GM23338 (cell line): ENCODE measurements around the gene PCDHAC2. TPM values are rescaled to one million over a fixed set of nuclear protein-coding genes. Genes with fewer than 3 reads are reported as not detected.

Experiments used
- ATAC-seq: fragments of 200-7000 bp; cut with Tn5 transposase; 3 replicates; pipeline ENCODE4 v1.9.1; 2020
- DNase-seq: peaks from one replicate; pipeline ENCODE4 v3.0.0-alpha.2; 2015; ENCODE audit warnings: low spot score
- H2AFZ ChIP-seq: fragments of 200-600 bp; sonication (generic); 2 replicates; pipeline ENCODE4 v1.8.0; 2016; ENCODE audit warnings: antibody characterized with exemption, mild to moderate bottlenecking, moderate library complexity
- H3F3A ChIP-seq: fragments of 200-600 bp; sonication (generic); replicated peaks from 2 replicates; pipeline ENCODE4 v1.8.0; 2017; ENCODE audit warnings: antibody characterized with exemption, mixed run types, low read depth
- H3K27ac ChIP-seq: fragments of 200-600 bp; sonication (generic); 2 replicates; pipeline ENCODE4 v1.6.1; 2016; ENCODE audit warnings: low read depth
- H3K27me3 ChIP-seq: fragments of 200-600 bp; sonication (generic); 2 replicates; pipeline ENCODE4 v1.8.0; 2016; ENCODE audit warnings: mild to moderate bottlenecking, mixed run types, moderate library complexity; ENCODE audit not compliant: insufficient read depth
- H3K36me3 ChIP-seq: fragments of 200-600 bp; sonication (generic); 2 replicates; pipeline ENCODE4 v1.8.0; 2016; ENCODE audit warnings: mild to moderate bottlenecking; ENCODE audit not compliant: insufficient read depth
- H3K4me1 ChIP-seq: fragments of 200-600 bp; sonication (generic); 2 replicates; pipeline ENCODE4 v1.8.0; 2016; ENCODE audit warnings: mild to moderate bottlenecking, moderate library complexity; ENCODE audit not compliant: insufficient read depth
- H3K4me2 ChIP-seq: fragments of 200-600 bp; sonication (generic); 2 replicates; pipeline ENCODE4 v1.7.1; 2017; ENCODE audit warnings: mixed run types
- H3K4me3 ChIP-seq: fragments of 200-600 bp; sonication (generic); 2 replicates; pipeline ENCODE4 v1.6.1; 2016; ENCODE audit warnings: mixed run types
- H3K79me2 ChIP-seq: fragments of 200-600 bp; sonication (generic); replicated peaks from 2 replicates; pipeline ENCODE4 v1.8.0; 2017; ENCODE audit warnings: mild to moderate bottlenecking; ENCODE audit not compliant: insufficient read depth
- H3K9me2 ChIP-seq: fragments of 200-600 bp; sonication (generic); 2 replicates; pipeline ENCODE4 v1.8.0; 2017; ENCODE audit not compliant: insufficient read depth
- H4K20me1 ChIP-seq: fragments of 200-600 bp; sonication (generic); replicated peaks from 2 replicates; pipeline ENCODE4 v1.8.0; 2017; ENCODE audit warnings: mild to moderate bottlenecking; ENCODE audit not compliant: insufficient read depth
- H3K27ac Mint-ChIP-seq: 2 replicates; pipeline ENCODE4 v1.8.0; 2020; ENCODE audit warnings: inconsistent platforms, mild to moderate bottlenecking, moderate library complexity, mixed read lengths
- H3K27me3 Mint-ChIP-seq: 3 replicates; pipeline ENCODE4 v1.8.0; 2022; ENCODE audit warnings: low read depth, mild to moderate bottlenecking, moderate library complexity, mixed read lengths, inconsistent platforms; ENCODE audit not compliant: insufficient read depth, poor library complexity
- H3K36me3 Mint-ChIP-seq: 3 replicates; pipeline ENCODE4 v1.8.0; 2021; ENCODE audit warnings: low read depth, mild to moderate bottlenecking, inconsistent platforms, moderate library complexity, mixed read lengths
- H3K4me1 Mint-ChIP-seq: 3 replicates; pipeline ENCODE4 v1.8.0; 2020; ENCODE audit warnings: mild to moderate bottlenecking, inconsistent platforms, mixed read lengths
- H3K4me3 Mint-ChIP-seq: 3 replicates; pipeline ENCODE4 v1.8.0; 2021; ENCODE audit warnings: moderate library complexity, mild to moderate bottlenecking, inconsistent platforms, mixed read lengths
- H3K9me3 Mint-ChIP-seq: 3 replicates; pipeline ENCODE4 v1.8.0; 2020; ENCODE audit warnings: moderate library complexity, mild to moderate bottlenecking, inconsistent platforms, mixed read lengths
- CREB1 ChIP-seq: fragments of 250-450 bp; sonication (Bioruptor Pico); IDR thresholded peaks from 2 replicates; pipeline ENCODE4 v1.5.0; 2020; ENCODE audit warnings: low read depth, mild to moderate bottlenecking, moderate library complexity
- EZH2 ChIP-seq: fragments of 200-600 bp; sonication (generic); IDR thresholded peaks from one replicate; pipeline ENCODE4 v1.8.0; 2017; ENCODE audit warnings: antibody characterized with exemption, mild to moderate bottlenecking, low read depth; ENCODE audit not compliant: unreplicated experiment
- EZH2phosphoT487 ChIP-seq: fragments of 200-600 bp; sonication (generic); IDR thresholded peaks from one replicate; pipeline ENCODE4 v1.8.1; 2018; ENCODE audit warnings: antibody characterized with exemption; ENCODE audit not compliant: unreplicated experiment
- POLR2AphosphoS5 ChIP-seq: IDR thresholded peaks from 2 replicates; pipeline ENCODE4 v1.6.1; 2016; ENCODE audit warnings: antibody characterized with exemption, low read depth
- STAT1 ChIP-seq: IDR thresholded peaks from one replicate; pipeline ENCODE4 v1.6.1; 2016; ENCODE audit warnings: antibody characterized with exemption; ENCODE audit not compliant: unreplicated experiment
- ZNF114 ChIP-seq: fragments of 250-450 bp; sonication (Bioruptor Pico); IDR thresholded peaks from 2 replicates; pipeline ENCODE4 v1.5.0; 2020; ENCODE audit warnings: mild to moderate bottlenecking, moderate library complexity
- ZNF331 ChIP-seq: fragments of 250-450 bp; sonication (Bioruptor Pico); IDR thresholded peaks from 2 replicates; pipeline ENCODE4 v1.5.0; 2020; ENCODE audit warnings: low read depth, mild to moderate bottlenecking, moderate library complexity
- polyA plus RNA-seq: library from polyadenylated mRNA; unstranded; fragments of >200 nt; fragmentation: Nextera tagmentation; extraction: Ambion mirVana; gene quantifications from 2 replicates; pipeline ENCODE4 v1.2.1, GENCODE V29; 2016
- total RNA-seq: library from RNA; depleted of rRNA; stranded (reverse); fragments of >200 nt; shearing (Covaris generic); gene quantifications from 2 replicates; pipeline ENCODE4 v1.2.3, GENCODE V29; 2014
- TF ChIP-seq, protein P1 (sequence below): IDR thresholded peaks from one replicate; pipeline ENCODE4 v1.6.1; 2018; ENCODE audit warnings: antibody characterized with exemption; ENCODE audit not compliant: unreplicated experiment
- TF ChIP-seq, protein P2 (sequence below), 2 experiments: fragments of 200-600 bp in 1 of 2; sonication (generic) in 1 of 2; conservative IDR thresholded peaks; 2 replicates each; pipeline versions ENCODE4 v1.5.1 to v1.6.1; 2016 to 2017; ENCODE audit warnings: antibody characterized with exemption in 2 of 2, low read depth in 2 of 2, mild to moderate bottlenecking in 2 of 2, moderate library complexity in 1 of 2
- TF ChIP-seq, protein P3 (sequence below): fragments of 250-450 bp; sonication (Bioruptor Pico); IDR thresholded peaks from 2 replicates; pipeline ENCODE4 v1.5.0; 2020; ENCODE audit warnings: mild to moderate bottlenecking, moderate library complexity
- TF ChIP-seq, protein P4 (sequence below): IDR thresholded peaks from 2 replicates; pipeline ENCODE4 v1.6.1; 2016; ENCODE audit warnings: antibody characterized with exemption

Gene PCDHAC2
- total and polyA plus RNA-seq, 2 experiments from 2014 or later: 1.8 to 11.8 TPM

DNA sequence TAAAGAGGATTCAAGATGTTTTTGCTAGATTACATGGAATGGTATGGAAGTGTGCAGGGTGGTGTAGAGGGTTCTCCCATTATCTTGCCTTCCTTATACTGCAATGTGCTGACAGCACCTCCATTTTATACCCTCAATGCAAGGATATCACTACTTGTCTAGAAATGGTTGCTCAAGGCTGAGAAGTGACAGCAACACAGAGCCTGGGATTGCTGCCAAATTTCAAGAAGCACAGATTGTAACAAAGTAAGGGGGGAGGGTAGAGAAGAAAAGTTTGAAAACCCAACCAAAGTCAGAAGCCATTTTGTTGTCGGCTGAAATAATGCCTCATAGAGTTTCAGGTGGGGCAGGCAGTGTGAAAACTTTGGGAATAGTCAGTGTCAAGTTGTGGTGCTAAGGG, 29.8 kb downstream of the PCDHAC2 start:
- H3K4me3 Mint-ChIP-seq: no peak overlapping the region
- Histone ChIP-seq H3K9me2 (no peaks in the 10 kb centered on the region), H3K4me1 (peaks cover 22% of the 10 kb centered on the region), H3K79me2 (no peaks in the 10 kb centered on the region), H2AFZ (no peak overlapping the region), H3K4me3 (no peak overlapping the region), H3K27me3 (no peaks in the 10 kb centered on the region), H3F3A (no peaks in the 10 kb centered on the region), H3K4me2 (no peak overlapping the region), H4K20me1 (no peaks in the 10 kb centered on the region), H3K36me3 (no peaks in the 10 kb centered on the region), H3K27ac (no peak overlapping the region; the same call in 1 of the 2 replicates)
- ATAC-seq (no peak), DNase-seq (no peak)
- no peaks in the 10 kb centered on the region for H3K9me3 Mint-ChIP-seq
- peaks cover 26% of the 10 kb centered on the region for H3K4me1 Mint-ChIP-seq
- H3K27ac Mint-ChIP-seq: peak overlapping the region; percentile 50; the same call in 1 of the 2 replicates
- TF ChIP-seq, protein P1, sequence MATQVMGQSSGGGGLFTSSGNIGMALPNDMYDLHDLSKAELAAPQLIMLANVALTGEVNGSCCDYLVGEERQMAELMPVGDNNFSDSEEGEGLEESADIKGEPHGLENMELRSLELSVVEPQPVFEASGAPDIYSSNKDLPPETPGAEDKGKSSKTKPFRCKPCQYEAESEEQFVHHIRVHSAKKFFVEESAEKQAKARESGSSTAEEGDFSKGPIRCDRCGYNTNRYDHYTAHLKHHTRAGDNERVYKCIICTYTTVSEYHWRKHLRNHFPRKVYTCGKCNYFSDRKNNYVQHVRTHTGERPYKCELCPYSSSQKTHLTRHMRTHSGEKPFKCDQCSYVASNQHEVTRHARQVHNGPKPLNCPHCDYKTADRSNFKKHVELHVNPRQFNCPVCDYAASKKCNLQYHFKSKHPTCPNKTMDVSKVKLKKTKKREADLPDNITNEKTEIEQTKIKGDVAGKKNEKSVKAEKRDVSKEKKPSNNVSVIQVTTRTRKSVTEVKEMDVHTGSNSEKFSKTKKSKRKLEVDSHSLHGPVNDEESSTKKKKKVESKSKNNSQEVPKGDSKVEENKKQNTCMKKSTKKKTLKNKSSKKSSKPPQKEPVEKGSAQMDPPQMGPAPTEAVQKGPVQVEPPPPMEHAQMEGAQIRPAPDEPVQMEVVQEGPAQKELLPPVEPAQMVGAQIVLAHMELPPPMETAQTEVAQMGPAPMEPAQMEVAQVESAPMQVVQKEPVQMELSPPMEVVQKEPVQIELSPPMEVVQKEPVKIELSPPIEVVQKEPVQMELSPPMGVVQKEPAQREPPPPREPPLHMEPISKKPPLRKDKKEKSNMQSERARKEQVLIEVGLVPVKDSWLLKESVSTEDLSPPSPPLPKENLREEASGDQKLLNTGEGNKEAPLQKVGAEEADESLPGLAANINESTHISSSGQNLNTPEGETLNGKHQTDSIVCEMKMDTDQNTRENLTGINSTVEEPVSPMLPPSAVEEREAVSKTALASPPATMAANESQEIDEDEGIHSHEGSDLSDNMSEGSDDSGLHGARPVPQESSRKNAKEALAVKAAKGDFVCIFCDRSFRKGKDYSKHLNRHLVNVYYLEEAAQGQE: no peak
- TF ChIP-seq CREB1 (CRISPR knock-in tag): no peak
- TF ChIP-seq, protein P2, sequence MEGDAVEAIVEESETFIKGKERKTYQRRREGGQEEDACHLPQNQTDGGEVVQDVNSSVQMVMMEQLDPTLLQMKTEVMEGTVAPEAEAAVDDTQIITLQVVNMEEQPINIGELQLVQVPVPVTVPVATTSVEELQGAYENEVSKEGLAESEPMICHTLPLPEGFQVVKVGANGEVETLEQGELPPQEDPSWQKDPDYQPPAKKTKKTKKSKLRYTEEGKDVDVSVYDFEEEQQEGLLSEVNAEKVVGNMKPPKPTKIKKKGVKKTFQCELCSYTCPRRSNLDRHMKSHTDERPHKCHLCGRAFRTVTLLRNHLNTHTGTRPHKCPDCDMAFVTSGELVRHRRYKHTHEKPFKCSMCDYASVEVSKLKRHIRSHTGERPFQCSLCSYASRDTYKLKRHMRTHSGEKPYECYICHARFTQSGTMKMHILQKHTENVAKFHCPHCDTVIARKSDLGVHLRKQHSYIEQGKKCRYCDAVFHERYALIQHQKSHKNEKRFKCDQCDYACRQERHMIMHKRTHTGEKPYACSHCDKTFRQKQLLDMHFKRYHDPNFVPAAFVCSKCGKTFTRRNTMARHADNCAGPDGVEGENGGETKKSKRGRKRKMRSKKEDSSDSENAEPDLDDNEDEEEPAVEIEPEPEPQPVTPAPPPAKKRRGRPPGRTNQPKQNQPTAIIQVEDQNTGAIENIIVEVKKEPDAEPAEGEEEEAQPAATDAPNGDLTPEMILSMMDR (conservative IDR thresholded peaks at IDR 0.05; ENCODE audit: low read depth in 2 of 2): no peak
- TF ChIP-seq, protein P3, sequence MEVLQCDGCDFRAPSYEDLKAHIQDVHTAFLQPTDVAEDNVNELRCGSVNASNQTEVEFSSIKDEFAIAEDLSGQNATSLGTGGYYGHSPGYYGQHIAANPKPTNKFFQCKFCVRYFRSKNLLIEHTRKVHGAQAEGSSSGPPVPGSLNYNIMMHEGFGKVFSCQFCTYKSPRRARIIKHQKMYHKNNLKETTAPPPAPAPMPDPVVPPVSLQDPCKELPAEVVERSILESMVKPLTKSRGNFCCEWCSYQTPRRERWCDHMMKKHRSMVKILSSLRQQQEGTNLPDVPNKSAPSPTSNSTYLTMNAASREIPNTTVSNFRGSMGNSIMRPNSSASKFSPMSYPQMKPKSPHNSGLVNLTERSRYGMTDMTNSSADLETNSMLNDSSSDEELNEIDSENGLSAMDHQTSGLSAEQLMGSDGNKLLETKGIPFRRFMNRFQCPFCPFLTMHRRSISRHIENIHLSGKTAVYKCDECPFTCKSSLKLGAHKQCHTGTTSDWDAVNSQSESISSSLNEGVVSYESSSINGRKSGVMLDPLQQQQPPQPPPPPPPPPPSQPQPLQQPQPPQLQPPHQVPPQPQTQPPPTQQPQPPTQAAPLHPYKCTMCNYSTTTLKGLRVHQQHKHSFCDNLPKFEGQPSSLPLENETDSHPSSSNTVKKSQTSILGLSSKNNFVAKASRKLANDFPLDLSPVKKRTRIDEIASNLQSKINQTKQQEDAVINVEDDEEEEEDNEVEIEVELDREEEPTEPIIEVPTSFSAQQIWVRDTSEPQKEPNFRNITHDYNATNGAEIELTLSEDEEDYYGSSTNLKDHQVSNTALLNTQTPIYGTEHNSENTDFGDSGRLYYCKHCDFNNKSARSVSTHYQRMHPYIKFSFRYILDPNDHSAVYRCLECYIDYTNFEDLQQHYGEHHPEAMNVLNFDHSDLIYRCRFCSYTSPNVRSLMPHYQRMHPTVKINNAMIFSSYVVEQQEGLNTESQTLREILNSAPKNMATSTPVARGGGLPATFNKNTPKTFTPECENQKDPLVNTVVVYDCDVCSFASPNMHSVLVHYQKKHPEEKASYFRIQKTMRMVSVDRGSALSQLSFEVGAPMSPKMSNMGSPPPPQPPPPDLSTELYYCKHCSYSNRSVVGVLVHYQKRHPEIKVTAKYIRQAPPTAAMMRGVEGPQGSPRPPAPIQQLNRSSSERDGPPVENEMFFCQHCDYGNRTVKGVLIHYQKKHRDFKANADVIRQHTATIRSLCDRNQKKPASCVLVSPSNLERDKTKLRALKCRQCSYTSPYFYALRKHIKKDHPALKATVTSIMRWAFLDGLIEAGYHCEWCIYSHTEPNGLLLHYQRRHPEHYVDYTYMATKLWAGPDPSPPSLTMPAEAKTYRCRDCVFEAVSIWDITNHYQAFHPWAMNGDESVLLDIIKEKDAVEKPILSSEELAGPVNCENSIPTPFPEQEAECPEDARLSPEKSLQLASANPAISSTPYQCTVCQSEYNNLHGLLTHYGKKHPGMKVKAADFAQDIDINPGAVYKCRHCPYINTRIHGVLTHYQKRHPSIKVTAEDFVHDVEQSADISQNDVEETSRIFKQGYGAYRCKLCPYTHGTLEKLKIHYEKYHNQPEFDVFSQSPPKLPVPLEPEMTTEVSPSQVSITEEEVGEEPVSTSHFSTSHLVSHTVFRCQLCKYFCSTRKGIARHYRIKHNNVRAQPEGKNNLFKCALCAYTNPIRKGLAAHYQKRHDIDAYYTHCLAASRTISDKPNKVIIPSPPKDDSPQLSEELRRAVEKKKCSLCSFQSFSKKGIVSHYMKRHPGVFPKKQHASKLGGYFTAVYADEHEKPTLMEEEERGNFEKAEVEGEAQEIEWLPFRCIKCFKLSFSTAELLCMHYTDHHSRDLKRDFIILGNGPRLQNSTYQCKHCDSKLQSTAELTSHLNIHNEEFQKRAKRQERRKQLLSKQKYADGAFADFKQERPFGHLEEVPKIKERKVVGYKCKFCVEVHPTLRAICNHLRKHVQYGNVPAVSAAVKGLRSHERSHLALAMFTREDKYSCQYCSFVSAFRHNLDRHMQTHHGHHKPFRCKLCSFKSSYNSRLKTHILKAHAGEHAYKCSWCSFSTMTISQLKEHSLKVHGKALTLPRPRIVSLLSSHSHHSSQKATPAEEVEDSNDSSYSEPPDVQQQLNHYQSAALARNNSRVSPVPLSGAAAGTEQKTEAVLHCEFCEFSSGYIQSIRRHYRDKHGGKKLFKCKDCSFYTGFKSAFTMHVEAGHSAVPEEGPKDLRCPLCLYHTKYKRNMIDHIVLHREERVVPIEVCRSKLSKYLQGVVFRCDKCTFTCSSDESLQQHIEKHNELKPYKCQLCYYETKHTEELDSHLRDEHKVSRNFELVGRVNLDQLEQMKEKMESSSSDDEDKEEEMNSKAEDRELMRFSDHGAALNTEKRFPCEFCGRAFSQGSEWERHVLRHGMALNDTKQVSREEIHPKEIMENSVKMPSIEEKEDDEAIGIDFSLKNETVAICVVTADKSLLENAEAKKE (CRISPR knock-in tag): no peak
- no peak for TF ChIP-seq EZH2
- no peak for TF ChIP-seq ZNF331 (CRISPR knock-in tag)
- no peak for TF ChIP-seq STAT1
- no peak for TF ChIP-seq POLR2AphosphoS5
- TF ChIP-seq, protein P4, sequence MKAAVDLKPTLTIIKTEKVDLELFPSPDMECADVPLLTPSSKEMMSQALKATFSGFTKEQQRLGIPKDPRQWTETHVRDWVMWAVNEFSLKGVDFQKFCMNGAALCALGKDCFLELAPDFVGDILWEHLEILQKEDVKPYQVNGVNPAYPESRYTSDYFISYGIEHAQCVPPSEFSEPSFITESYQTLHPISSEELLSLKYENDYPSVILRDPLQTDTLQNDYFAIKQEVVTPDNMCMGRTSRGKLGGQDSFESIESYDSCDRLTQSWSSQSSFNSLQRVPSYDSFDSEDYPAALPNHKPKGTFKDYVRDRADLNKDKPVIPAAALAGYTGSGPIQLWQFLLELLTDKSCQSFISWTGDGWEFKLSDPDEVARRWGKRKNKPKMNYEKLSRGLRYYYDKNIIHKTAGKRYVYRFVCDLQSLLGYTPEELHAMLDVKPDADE: no peak
- TF ChIP-seq ZNF114 (CRISPR knock-in tag): no peak
- TF ChIP-seq EZH2phosphoT487: no peak
- H3K36me3 Mint-ChIP-seq: no peaks in the 10 kb centered on the region
- peaks cover 4% of the 10 kb centered on the region for H3K27me3 Mint-ChIP-seq
